HG03060 (cell line): ENCODE measurements around the gene CKAP2L.

Experiments used
- ATAC-seq: cut with Tn5 transposase; IDR thresholded peaks from one replicate; pipeline ENCODE4 v1.9.1; 2021; ENCODE audit warnings: low read depth, moderate number of reproducible peaks; ENCODE audit not compliant: unreplicated experiment

Gene CKAP2L

GRCh38 chr2:112767693-112768330 is 3.4 kb upstream of the CKAP2L start:
- ATAC-seq, result no peak

GRCh38 chr2:112765251-112765650 is 842 bp upstream of the CKAP2L start:
- no peak for ATAC-seq

GRCh38 chr2:112762276-112762675 is 2.1 kb downstream of the CKAP2L start:
- ATAC-seq, result no peak

GRCh38 chr2:112760149-112760548 is 4.3 kb downstream of the CKAP2L start:
- ATAC-seq, result no peak

- ATAC-seq, result no peak
Observed at GRCh38 chr2:112758711-112759110, 5.7 kb downstream of the CKAP2L start.

- no peak for ATAC-seq
Observed at GRCh38 chr2:112757265-112757664, 7.1 kb downstream of the CKAP2L start.

GRCh38 chr2:112756207-112756606 is 8.2 kb downstream of the CKAP2L start:
- ATAC-seq, result no peak

- no peak for ATAC-seq
Observed at GRCh38 chr2:112755444-112755843, 9.0 kb downstream of the CKAP2L start.

GRCh38 chr2:112754564-112754963 is 9.8 kb downstream of the CKAP2L start:
- ATAC-seq, result no peak

- ATAC-seq, result no peak
Observed at GRCh38 chr2:112752667-112753066, 11.7 kb downstream of the CKAP2L start.

- no peak for ATAC-seq
Observed at GRCh38 chr2:112751451-112752197, 12.8 kb downstream of the CKAP2L start.

- ATAC-seq, result no peak
Observed at GRCh38 chr2:112750560-112750843, 13.9 kb downstream of the CKAP2L start.

GRCh38 chr2:112749755-112750559 is 14.5 kb downstream of the CKAP2L start:
- ATAC-seq, result no peak

GRCh38 chr2:112740527-112740926 is 23.9 kb downstream of the CKAP2L start:
- no peak for ATAC-seq

GRCh38 chr2:112737542-112738232 is 26.7 kb downstream of the CKAP2L start:
- no peak for ATAC-seq

- ATAC-seq, result no peak
Observed at GRCh38 chr2:112733871-112734270, 30.5 kb downstream of the CKAP2L start.

- ATAC-seq, result no peak
Observed at GRCh38 chr2:112733456-112733855, 31.0 kb downstream of the CKAP2L start.

- ATAC-seq, result no peak
Observed at GRCh38 chr2:112731479-112731878, 32.9 kb downstream of the CKAP2L start.

- ATAC-seq, result no peak
Observed at GRCh38 chr2:112730791-112731190, 33.6 kb downstream of the CKAP2L start.

GRCh38 chr2:112730216-112730615 is 34.2 kb downstream of the CKAP2L start:
- no peak for ATAC-seq
